ENCODE results near the gene DNAH17.

DNAH17 gene

DNA sequence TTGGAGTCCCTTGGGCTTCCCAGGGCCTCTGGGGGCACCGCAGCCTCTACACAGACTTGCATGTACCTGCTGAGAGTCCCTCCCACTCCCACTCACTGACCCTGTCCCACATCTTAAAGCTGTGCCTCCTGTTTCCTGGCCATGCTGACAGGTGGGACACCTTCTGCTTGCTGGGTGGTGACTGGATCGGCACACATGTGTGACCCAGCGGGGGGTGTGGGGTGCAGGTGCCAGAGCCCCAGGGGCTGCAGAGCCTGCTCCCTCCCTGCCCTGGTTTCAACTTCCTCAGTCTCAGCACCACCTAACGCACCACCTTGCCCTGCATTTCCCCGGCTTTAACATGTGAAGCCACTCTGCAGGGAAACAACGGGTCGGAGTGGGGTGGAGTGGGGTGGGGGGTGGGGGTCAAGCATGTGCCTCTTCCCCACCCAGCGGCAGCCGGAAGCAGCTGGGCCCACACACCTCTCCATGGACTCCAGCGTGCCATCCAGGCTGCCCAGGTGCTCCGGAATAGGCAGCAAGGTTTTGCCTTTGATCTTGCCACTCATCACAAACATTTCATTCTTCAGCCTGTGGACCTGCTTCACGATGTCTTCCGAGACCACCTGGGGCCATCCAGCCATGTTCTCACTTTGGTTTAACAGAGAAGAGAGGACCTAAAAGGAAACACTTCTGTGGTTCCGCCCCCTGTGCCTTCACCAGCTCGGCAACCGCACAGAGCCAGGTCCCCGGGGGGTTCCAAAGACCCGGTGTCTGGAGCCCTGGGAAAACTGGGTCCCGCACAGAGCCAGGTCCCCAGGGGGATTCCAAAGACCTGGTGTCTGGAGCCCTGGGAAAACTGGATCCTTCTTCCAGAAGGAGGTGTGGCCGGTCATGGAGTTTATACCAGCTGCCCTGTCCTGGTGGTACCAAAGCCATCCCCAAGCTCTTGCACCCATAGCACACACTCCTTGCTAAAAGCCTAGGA, 4.7 kb downstream of the DNAH17 start:
- no peak for DNase-seq

DNA sequence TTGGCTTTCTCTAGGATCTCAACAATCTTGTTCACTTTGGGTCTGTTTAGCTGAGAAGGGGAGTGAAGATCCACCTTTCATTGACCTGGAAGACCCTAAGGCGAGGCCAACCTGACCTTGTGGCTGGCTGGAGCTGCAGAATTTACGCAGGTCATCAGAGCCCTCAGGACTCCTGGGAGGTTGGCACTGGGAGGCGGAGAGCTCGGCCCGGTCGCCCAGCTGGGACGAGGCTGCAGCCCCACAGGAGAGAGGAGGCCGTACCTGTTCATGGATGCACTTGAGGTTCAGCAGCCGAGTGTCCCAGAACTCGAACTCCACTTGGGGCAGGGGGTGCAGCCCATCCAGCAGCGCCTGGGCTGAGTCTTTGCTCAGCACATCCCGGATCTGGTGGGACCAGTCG, 5.9 kb downstream of the DNAH17 start:
- DNase-seq: no peak

DNA sequence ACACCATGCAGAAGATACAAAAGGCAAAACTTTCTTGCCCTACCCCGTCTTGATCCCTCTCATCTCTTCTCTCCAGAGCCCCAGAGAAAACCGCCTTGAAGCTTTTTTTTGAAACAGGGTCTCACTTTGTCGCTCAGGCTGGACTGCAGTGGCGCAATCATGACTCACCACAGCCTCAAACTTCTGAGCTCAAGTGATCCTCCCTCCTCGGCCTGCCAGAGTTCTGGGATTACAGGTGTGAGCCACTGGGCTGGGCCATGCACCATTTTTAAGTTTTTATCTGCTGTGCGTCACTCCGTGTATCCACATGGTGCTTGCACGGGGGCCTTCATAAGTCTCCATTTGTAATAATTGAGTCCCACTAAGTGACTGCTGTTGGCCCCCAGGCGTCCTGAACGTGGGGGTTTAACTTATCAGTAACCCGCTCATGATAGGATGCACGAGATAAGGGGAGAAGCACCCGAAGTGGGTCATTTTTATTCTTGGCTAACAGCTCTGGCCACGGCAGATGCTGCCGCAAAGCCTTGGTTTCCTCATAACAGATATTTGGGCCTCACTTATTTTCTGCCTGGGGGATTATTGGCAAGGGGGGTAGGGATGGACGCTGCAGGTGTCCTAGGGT, 8.6 kb downstream of the DNAH17 start:
- peak; percentile 61 for DNase-seq

DNA sequence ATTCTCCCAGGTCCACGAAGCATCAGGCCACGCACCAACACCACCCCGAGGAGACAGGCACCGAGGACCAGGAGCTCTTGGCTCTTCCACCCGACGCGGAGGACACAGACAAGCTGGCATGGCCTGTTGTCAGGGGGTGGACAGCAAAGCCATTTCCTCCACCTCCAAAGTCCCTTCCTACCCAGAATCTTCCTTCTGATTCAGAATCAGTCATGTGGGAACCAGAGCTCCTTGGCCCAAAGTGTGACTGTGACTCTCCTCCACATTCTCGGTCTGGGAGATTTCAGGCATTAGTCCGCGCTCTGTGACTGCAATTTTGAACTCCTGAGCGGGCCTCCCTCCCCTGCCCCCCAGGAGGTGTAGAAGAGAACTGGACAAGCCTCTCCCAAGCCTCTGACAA, 9.2 kb downstream of the DNAH17 start:
- DNase-seq: no peak

DNA sequence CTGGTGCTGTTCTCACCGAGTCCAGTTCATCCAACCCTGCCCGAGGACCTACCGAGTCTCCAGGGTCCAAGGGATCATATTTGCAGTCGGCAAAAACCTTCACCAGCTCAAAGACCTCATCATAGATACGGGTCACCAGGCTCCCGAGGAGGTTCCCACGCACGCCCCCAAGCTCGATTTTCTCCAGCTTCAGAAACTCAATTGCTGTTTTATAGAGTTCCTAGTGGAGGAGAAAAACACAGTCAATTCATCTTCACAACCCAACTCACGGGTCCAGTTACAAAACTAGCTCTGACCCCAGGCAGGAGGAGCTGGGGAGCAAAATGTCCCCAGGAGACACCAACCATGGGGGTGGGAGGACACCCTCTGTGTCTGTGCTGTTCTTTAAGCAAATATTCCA, 10.2 kb downstream of the DNAH17 start:
- DNase-seq: no peak

DNA sequence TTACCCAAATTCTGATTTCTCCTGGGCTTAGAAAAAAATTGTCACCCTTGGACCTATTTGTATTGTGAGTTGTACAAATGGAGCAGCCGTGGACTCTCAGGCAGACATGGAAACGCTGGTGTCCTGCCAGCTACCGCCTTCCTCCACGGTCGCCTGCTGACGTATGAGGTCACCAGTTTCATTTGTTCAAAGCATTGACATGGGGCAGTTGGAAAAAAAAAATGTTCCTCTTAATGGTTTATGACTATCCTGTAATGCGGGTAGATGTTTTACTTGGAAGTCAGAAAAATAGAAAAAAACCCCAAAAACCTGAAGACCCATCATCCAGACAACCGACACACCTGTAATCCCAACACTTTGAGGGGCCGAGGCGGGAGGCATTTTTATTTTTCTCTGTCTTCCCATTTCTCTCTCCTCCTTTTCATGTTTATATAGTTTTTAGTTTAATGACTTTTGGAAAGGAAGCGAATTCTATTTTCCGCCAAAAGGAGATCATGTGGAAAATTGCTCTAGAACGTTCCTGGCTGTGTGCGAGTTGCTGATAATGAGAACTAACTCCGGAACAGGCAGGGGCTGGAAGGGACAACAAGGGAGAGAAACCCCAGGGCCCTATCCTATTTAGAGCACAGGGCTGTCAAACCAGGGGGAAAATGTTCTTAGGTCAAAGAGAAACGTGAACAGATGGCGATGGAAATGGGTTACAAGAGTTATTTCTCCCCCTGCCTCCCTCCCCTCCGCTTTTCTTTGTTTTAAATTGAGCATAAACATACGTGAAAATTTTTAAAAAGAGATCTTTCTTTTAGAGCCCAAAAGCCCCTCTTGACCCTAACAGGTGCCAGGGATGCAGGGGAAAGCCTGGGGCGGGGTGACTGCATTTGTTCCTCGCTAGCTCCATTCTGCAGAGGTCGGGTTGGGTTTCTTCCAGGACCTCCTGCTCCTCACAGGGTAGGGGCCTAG, 13.7 kb downstream of the DNAH17 start:
- DNase-seq: no peak

DNA sequence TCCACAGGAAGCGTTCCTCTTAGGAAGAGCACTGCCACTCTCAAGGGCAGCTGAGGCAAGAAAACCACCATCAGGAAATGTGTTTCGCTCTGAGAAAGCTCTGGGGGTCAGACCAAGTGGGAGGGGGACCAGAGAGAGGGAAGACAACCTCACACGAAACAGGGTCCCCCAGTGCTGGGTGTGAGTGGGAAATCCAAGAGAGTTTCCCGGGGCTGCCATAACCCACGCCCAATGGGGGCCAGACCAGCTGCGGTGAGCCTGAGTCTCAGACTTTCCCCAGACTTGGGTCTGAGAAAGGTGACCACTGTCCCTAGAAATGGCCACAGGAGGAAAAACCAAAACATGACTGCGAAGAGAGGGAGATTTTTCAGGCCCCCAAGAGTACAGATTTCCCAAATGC, 14.5 kb downstream of the DNAH17 start:
- no peak for DNase-seq

DNA sequence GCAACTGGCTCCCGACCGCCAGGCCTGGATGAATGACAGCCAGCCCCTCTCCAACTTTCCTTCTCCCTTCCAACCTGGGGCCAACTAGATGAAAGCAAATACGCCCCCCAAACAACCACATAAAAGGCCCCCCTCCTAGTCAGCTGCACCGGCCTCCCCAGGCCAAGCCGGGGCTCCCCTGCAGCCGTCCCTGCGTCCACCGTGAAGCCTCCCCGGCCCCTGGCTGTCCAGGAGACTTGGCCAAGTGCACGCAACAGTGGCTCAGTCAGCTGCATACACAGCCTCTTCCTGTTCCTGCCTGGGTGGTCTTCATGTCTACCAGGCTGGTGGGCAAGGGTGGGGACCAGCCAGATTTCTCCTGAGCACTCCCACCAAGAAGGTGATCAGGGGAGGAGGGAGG, 16.0 kb downstream of the DNAH17 start:
- no peak for DNase-seq

DNA sequence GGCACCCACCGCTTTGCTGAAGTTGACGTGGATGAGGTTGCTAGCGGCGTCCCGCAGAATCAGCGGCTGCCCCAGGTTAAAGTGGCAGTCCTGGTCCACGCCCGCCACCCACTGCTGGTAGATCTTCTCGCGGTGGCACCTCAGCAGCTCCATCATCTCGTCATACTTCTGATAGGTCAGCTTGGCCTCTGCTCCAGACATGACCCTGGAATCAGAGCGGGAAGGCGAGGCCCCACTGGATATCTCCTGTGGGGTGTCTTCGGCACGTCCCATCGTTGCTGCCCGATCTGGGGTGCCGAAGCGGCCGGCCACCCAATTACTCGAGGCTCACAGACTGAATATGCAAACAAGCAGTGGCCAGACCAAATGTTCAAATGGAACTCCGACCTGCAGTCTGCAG, 16.5 kb downstream of the DNAH17 start:
- no peak for DNase-seq

DNA sequence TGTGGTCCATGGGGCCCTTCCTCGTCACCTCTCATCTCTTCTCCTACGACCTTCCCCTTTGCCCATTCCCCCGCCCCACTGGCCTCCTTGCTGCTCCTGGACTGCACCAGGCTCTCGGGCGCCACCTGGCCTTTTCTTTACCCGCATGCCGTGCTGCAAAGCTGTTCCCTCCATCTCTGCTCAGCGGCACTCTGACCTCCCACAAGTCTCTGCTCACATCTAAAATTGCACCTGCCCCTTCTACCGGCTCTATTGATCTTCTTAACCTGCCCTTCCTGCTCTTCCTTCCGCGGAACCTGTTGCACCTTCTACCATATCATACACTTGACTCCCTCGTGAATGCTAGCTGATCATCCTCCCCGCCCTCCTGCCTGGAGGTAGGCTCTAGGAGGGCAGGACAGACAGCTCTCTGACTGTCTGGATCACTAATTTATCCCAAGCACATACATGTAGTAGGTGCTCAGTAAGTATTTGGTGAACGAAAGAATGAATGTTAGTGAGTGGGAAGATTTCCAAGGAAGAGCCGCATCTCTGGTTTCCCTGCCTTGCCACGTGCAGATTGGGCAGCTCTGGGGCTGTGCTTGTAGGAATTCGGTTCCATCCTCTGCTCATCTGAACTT, 17.3 kb downstream of the DNAH17 start:
- no peak for DNase-seq

DNA sequence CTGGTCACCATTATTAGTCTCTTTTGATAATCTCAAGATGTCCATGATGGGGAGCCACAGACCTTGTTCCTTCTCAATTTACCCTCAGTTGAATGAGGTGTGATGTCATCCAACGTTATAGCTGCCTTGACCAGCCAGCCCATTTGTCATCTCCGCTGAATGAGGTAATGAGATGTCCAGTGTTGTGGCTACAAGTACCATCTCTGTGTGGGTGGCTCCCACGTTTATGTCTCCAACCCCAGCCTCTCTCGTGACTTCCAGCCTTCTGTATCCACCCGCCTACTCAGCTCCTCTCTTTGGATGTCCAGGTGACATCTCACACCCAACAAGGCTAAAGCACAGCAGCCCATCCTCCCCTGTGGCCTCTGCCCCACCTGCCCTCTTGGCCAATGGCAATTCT, 18.2 kb downstream of the DNAH17 start:
- no peak for DNase-seq

DNA sequence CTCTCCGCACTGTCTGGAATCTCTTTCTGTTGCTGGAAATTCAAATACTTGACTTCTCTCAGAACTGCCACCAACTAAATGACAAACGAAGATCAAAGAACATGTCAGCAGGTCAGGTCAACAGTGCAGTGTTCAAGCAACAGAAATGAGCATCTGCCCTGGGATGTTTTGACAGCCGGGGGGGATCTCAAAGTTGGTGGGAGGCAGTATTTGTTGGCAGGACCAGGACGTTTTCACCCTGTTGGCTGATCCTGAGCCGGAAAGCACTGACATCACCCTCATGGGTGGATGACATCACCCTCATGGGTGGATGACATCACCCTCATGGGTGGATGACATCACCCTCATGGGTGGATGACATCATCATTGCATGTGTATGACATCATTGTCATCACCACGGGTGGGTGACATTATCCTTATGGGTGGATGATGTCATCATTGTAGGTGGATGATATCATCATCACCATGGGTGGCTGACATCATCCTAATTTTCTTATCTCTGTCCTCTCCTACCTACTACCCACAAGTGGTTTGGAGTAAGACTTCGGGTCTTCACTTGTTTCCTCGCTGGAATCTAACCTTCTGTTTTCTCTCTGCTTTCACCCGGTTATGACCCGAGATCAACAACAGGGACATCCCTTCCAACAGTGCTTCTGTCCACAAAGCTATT, 18.9 kb downstream of the DNAH17 start:
- peak; percentile 13 for DNase-seq

DNA sequence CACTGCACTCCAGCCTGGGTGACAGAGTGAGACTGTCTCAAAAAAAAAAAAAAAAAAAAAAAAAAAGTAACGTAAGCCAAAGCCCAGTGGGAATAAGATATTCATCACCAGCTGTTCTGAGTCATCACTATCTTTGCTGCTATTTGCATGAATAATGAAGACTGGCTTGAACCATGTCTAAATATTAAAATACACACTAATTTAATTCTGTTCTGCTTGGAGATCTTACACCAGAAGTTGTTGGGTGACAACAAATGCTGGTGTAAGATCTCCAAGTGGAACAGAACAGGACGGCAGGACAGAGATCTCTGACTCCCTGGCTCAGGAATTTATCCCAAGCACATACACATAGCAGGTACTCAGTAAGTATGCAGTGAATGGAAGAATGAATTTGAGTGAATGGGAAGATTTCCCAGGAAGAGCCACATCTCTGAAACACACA, 19.6 kb downstream of the DNAH17 start:
- DNase-seq: peak; percentile 48

DNA sequence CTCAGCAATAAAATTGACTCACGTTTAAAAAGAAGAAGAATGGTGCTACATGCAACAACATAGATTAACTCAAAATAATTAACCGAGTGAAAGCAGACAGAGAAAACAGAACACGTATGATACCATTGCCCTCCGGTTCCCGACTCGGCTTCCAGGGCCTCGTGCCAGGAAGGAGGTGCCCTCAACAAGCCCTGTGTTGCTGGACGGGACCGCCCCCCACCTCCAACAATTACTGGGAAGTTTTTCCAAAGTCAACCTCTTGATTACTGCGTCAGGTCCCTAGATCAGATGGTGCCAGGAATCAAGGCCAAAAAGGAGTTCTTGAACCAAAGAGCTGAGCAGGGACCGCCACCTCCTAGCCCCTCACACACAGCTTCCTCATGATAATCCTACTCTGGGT, 20.4 kb downstream of the DNAH17 start:
- no peak for DNase-seq

DNA sequence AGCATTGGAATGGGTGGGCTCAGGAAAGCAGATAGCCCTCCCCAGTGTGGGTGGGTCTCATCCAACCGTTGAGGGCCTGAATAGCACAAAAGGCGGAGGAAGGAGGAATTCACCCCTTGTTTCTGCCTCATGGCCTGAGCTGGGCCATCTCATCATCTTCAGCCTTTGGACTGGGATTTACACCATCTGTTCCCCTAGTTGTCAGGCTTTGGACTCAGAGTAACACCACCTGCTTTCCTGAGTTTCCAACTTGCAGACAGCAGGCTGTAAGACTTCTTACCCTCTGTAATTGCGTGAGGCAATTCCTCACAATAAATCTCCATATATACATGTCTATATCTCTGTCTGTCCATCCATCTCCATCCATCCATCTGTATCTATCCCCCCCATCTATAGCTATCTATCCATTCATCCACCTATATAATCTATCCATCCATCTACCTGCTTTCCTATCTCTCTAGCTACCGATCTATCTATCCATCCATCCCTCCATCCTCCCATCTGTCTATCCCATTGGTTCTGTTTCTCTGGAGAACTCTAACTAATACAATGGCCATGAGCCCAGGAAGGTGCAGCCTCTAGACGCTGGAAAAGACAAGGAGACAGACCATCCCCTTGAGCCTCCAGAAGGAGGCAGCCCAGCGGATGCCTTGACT, 21.3 kb downstream of the DNAH17 start:
- no peak for DNase-seq

DNA sequence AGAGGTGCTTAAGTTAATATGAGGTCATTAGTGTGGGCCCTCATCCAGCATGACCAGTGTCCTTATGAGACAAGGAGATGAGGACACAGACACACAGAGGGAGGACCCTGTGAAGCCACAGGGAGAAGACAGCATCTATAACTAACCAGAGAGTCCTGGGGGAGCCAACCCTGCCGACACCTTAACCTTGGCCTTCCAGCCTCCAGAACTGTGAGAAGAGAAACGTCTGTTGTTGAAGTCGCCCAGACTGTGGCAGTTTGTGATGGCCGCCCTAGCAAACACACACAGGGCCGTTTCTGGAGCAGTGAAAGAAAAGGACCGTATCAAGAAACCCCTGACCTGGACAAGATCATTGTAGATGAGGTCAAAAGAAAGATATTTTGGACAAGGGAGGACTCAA, 26.7 kb downstream of the DNAH17 start:
- no peak for DNase-seq

DNA sequence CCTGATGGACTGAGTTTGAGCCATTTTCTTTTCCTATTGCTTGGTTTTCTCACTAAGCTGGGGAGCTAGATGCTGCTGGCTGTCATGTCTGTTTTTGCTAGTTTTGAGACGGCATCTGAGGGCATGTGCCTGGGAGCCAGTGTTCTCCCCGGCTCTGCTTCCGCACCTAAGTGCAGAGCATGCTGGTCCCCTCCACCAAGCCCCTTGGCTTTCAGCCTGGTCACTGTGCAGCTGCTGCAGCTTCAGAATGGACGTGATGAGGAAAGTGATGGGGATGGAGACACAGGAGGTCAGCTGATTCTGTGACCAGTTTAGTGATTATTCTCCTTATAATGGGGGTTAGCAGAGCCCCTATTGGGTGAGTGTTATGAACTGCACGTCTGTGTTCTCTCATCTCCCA, 28.5 kb downstream of the DNAH17 start:
- no peak for DNase-seq

DNA sequence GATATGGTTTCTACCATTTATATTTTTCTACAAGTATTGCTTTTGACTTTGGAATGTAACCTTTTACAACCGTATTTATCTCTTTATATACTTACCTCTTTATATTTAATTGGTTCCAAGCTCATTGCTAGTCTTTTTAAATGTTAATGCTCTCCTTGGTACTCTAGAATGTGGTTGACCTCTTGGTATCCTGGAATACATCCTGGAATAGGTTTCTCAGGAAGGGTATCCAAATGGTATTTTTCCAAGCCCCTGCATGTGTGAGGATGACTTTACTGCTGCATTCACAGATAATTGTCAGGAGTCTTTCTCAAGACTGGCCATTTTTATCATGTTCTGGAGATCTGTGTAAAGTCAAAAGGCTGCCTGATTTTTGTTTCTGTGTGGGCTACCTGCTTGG, 30.2 kb downstream of the DNAH17 start:
- DNase-seq: no peak

DNA sequence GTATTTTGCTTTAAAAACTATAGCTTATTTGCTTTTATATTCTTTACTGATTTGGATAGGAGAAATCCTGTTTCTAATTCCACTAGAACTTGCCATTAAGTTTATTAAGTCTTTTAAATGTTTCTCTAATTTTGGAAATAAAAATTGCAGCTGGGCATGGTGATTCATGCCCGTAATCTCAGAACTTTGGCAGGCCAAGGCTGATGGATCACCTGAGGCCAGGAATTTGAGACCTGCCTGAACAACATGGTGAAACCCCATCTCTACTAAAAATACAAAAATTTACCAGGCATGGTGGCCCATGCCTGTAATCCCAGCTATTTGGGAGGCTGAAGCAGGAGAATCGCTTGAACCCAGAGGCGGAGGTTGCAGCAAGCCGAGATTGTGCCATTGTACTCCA, 30.7 kb downstream of the DNAH17 start:
- no peak for DNase-seq

DNA sequence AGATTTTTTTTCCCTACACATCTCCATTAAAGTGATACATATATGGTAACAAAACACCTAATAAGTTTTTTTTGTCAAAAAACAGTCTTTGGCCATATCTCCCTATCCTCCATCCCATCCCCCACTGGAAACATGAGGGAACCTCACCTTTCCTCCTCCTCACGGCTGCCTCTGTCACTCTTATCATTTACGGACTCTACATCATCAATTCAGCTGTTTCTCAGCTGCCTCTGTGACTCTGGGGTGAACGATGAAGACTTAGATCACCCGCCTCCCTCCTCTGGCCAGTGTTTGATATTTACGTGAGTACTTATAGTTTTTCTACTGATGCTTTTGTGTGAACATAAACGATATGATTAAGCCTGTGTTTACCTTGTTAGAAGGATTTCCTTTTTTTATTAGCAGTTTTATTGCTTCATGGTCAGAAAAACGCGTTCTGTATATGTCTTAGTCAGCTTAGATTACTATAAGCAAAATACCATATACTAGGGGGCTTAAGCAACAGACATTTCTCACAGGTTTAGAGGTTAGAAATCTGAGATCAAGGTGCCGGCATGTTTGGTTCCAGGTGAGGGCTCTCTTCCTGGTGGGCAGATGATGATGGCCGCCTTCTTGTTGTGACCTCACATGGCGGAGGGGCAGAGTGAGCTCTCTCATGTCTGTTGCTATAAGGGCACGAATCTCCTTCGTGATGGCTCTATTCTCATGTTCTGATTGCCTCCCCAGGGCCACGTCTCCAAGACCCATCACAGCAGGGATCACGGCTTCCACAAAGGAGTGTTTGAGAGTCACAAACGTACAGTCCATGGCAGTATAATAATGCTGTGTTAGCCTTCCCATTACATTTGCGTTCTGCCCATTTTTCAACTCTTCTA, 32.1 kb downstream of the DNAH17 start:
- DNase-seq: no peak

Measured in hematopoietic multipotent progenitor cell treated with erythropoietin and hydrocortisone succinate and interleukin-3 and kit ligand, for 4 days (in vitro differentiated cells).